HS-5 (cell line): ENCODE data around the gene KLHL20.
"Not testable (repeated sequence)": the region's sequence is repeated elsewhere in the genome, so short reads cannot be mapped to it uniquely, and the experiment has no call there.

Experiments
- DNase-seq: peaks from one replicate; pipeline ENCODE4 v3.0.0-alpha.2; 2012; ENCODE audit warnings: low read depth

KLHL20 gene, protein sequence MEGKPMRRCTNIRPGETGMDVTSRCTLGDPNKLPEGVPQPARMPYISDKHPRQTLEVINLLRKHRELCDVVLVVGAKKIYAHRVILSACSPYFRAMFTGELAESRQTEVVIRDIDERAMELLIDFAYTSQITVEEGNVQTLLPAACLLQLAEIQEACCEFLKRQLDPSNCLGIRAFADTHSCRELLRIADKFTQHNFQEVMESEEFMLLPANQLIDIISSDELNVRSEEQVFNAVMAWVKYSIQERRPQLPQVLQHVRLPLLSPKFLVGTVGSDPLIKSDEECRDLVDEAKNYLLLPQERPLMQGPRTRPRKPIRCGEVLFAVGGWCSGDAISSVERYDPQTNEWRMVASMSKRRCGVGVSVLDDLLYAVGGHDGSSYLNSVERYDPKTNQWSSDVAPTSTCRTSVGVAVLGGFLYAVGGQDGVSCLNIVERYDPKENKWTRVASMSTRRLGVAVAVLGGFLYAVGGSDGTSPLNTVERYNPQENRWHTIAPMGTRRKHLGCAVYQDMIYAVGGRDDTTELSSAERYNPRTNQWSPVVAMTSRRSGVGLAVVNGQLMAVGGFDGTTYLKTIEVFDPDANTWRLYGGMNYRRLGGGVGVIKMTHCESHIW

DNA sequence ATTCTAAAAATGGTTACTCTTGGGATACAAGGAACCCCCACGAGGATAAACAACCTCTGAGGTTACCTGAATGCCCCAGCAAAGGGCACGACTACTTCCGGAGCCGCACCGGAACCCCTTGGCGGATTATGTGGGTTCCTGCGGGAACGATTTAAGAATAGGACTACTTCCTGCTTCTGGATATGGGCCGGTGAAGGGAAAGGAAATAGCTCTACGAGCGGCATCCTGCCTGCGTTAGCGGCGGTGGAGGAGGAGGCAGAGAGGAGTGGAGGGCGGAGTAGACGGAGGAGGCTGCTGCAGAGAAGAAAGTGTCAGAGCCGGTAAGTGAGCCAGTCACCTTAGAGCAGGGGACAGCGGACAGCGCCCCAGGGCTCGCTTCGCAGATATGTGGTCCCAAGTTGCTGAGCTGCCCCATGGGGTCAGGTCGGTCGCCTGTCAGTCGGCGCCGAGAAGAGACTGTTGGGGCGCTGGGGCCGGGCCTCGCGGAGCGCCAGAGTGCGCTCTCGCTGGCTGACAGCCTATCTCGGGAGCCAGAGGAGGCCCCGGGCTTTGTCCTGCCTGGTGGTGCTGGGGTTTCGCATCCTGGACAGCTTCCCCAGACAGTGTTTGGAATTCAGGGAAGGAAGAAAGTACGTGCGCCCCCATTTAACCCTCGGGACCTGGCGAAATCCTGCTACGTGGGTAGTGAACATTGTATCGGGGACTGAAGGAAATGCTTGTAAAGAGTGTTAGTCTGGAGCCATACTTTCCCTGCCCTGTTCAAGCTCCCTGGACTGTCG is at the start of gene KLHL20:
TSS of gene KLHL20 (plus strand) at position 223 of the 779 bp plus-strand sequence. CDS start 1,063 bp downstream, outside the sequence.
- DNase-seq: peak; percentile 76

DNA sequence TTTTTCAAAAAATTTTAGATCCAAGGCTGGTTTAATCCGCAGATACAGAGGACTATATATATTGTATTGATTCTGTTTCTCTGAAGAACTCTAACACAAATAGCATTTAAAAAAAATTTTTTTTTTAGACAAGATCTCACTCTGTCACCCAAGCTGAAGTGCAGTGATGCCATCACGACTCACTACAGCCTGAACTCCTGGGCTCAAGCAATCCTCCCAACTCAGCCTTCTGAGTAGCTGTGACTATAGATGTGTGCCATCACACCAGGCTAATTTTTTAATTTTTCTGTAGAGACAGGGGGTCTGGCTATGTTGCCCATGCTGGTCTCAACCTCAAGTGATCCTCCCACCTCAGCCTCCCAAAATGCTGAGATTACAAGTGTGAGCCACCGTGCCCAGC is 48.1 kb upstream of the KLHL20 start:
- DNase-seq: peak; percentile 42

DNA sequence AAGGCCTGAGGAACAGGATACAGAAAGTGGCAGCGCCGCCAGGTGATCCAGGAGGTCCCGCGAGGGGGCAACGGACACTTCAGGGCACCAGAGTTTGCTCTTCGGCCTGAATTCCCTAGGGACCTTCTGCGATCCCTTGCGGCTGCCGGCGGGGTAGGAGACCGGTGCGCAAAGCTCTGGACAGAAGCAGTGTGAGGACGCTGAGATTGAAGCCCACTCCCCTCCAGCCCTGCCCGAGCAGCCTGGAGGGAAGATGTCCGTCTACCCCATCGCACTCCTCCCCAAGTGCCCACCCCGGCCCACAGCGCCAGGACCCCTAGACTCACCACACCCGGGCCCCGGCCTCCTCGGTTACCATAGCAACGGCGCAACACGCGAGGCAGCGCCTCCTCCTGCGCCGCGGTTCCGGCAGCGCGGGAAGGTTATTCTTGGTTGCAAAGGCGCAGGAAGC is 45.3 kb upstream of the KLHL20 start, which contains the start of gene ANKRD45:
TSS of gene ANKRD45 (minus strand) at position 361 of the 451 bp plus-strand sequence. CDS start 10,433 bp downstream, outside the sequence.
- no peak for DNase-seq

DNA sequence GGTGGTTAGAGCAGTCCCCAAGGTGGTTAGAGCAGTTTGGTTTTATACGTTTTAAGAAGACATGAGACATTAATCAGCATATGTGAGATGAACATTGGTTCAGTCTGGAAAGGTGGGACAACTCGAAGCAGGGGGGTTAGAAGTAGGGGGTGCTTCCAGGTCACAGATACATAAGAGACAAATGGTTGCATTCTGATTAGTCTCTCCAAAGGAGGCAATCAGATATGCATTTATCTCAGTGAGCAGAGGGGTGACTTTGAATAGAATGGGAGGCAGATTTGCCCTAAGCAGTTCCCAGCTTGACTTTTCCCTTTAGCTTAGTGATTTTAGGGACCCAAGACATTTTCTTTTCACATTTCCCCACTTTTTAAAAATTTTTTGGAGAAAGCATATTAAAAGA is 40.3 kb upstream of the KLHL20 start:
- not testable (repeated sequence) for DNase-seq

DNA sequence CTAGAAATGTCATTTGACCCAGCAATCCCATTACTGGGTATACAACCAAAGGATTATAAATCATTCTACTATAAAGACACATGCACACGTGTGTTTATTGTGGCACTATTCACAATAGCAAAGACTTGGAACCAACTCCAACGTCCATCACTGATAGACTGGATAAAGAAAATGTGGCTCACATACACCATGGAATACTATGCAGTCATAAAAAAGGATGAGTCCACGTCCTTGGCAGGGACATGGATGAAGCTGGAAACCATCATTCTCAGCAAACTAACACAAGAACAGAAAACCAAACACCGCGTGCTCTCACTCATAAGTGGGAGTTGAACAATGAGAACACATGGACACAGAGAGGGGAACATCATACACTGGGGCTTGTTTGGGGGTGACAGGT is 34.6 kb upstream of the KLHL20 start:
- DNase-seq: not testable (repeated sequence)

DNA sequence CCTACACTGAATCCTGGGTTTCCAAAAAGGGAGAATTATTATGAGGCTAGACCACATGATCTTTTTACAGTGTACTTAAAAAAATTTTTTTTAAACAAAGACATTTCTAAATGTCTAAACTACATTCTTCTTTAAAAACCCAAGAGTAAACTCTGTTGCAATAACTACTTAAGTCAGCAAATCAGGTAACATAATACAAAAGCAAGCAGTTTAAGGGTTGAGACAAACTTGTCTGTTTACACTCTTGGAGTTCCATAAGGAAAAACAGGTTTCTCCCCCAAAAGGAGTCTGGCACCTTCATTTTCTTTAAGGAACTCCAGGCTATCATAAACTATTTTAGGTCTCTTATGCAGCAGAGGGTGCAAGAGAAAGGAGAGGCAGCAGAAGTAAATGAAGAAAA is 32.6 kb upstream of the KLHL20 start:
- DNase-seq: no peak

DNA sequence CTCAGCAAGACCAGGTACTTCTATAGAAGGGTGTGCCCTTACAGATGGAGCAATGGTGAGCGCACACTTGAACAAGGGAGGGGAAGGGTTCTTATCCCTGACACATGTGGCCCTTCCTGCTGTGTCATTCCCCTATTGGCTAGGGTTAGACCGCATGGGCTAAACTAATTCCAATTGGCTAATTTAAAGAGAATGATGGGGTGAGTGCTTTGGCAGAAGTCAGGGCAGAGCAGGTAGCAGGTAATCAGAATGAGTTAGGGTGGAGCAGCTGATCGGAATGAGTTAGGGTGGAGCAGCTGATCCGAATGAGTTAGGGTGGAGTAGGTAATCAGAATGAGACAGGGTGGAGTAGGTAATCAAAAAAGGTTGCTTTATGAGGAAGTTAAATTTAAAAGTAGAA is 30.9 kb upstream of the KLHL20 start:
- not testable (repeated sequence) for DNase-seq

DNA sequence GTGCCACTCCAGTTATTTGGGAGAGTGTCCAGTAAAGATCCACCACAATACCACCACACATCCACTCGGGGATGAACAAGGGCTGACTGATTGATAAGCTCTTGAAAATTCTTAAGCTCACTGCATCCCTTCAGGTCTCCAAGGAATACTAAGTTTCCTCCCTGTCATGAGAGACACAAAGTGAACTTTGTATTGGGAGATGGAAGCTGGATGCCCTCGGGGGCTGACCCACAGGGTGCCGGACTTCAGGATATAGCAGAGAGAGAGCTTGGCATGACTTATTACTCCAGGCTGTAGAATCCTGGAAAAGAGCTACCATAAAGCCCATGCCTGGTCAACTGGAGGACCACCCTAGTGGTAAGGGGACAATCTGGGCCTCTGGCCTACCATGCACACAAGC is 29.7 kb upstream of the KLHL20 start:
- not testable (repeated sequence) for DNase-seq

DNA sequence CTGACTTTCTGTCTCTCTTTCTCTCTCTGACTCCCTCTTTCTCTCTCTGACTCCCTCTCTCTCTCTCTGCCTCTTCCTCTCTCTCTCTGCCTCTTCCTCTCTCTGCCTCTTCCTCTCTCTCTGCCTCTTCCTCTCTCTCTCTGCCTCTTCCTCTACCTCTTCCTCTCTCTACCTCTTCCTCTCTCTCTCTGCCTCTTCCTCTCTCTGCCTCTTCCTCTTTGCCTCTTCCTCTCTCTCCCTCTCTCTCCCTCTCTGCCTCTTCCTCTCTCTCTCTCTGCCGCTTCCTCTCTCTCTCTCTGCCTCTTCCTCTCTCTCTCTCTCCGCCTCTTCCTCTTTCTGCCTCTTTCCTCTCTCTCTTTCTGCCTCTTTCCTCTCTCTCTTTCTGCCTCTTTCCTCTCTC is 26.5 kb upstream of the KLHL20 start:
- no peak for DNase-seq

DNA sequence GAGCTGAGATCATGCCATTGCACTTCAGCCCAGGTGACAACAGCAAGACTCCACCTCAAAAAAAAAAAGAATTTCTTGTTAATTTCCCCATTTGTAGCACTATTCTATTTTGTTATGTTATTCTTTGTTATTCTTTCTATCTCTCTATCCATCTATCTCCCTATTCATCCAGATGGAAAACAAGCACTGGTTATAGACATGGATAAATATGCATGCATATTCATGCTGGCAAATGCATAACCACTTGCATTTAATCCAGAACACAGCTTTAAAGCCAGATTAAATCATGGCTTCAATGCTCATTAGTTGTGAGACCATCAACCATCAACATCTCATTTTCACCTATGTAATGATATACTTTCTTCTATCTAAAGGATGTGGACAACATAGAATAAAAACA is 21.5 kb upstream of the KLHL20 start:
- no peak for DNase-seq

DNA sequence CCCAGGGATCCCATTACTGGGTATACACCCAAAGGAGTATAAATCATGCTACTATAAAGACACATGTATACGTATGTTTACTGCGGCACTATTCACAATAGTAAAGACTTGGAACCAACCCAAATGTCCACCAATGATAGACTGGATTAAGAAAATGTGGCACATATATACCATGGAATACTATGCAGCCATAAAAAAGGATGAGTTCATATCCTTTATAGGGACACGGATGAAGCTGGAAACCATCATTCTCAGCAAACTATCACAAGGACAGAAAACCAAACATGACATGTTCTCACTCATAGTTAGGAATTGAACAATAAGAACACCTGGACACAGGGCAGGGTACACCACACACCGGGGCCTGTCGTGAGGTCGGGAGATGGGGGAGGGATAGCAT is 13.5 kb upstream of the KLHL20 start:
- DNase-seq: not testable (repeated sequence)

DNA sequence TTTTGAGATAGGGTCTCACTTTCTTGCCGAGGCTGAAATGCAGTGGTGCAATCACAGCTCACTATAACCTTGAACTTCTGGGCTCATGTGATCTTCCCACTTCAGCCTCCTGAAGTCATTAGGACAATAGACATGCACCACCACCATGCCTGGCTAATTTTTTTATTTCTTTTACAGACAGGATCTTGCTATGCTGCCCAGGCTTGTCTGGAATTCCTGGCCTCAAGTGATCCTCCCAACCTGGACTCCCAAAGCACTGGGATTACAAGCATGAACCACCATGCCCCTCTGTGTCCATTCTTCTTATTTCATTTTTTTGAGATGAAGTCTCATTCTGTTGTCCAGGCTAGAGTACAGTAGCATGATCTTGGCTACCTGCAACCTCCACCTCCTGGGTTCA is 12.0 kb upstream of the KLHL20 start:
- no peak for DNase-seq

DNA sequence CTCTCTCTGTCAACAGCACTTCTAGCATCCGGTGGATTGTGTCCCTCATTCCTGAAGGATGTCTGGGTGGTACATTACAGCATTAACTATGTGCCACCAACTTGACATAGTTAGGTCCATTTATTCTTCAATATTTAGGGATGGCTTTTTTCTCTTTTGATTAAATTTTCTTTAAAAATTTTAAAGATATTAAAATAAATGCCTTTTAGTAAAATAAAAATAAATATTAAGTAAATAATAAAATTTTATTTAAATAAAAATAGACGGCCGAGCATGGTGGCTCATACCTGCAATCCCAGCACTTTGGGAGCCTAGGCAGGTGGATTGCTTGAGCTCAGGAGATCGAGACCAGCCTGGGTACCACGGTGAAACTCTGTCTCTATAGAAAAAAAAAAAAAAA is 9.7 kb upstream of the KLHL20 start:
- DNase-seq: no peak

DNA sequence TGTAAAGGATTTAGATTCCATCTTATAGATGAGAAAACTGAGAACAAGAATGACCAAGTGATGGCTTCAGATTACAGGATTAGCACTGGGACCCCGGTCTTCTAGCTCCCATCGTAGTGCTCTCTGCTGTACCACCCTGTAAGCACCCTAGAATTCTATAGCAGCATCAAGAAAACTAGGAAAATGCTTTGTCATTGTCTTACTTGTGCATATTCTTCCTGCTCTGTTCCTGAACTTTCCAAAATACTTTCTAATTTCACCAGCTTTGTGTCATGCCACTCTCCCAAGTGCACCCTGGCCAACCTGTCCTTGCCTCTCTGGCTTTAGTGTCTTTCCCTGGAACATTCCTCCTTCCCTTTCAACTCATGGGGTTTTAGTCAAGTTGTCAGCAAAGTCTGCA is 6.0 kb upstream of the KLHL20 start:
- DNase-seq: no peak

DNA sequence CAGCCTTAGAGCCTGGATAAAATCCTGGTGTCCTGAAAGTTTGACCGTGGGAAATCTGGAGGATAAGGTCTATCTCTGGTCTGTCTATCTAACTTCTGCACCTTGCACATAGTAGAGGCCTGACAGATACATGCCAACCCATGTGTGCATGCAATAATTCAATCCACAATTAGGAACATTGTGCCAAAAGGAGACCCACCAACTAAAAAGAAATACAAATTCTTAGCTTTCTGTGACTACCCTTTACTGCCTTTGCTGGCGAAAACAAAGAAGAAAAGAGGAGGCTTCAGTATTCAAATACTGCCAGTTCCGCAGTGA is 381 bp upstream of the KLHL20 start:
- DNase-seq: no peak

DNA sequence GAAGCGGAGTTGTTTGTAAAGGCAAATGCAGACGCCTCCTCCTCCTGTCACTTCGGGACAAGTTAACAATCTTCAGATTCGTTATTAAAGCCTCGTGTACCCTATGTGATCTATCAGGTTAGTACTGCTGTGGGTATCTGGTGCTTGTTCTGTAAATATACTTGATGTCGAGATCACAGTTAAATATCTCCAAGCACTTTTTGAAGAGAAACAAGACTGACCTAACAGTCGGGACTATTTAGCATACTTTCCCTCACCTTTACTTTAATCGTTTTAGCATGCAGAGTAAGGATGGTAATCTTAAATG is 710 bp downstream of the KLHL20 start:
- DNase-seq: peak; percentile 1

DNA sequence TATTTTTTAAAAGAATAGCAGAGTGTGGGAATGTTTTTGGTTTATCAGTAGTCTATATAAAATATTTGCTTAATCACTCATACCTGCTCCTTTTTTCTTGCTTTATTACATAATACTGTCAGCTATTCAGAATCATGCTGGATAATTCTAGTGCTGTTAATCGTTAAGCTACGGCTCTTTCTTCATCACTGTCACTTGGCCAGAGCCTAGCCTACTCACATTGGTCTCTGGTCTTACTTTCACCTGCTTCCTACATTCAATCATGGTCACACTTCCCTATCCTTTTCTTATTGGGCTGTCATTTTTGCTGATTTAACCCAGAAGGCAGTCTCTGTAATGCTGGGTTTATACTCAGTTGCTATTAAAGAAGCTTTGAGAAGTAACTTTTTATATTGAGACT is 2.5 kb downstream of the KLHL20 start:
- no peak for DNase-seq

DNA sequence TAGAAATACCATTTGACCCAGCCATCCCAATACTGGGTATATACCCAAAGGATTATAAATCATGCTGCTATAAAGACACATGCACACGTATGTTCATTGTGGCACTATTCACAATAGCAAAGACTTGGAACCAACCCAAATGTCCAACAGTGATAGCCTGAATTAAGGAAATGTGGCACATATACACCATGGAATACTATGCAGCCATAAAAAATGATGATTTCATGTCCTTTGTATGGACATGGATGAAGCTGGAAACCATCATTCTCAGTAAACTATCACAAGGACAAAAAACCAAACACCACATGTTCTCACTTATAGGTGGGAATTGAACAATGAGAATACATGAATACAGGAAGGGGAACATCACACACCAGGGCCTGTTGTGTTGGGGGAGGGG is 16.6 kb downstream of the KLHL20 start:
- not testable (repeated sequence) for DNase-seq

DNA sequence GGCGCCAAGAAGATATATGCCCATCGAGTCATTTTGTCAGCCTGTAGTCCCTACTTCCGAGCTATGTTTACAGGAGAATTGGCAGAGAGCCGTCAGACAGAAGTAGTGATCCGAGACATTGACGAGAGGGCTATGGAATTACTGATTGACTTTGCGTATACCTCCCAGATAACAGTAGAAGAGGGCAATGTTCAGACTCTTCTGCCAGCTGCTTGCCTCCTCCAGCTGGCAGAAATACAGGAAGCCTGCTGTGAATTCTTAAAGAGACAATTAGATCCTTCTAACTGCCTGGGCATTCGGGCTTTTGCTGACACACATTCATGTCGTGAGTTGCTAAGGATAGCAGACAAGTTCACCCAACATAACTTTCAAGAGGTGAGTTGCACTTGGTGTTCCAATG is 19.1 kb downstream of the KLHL20 start:
- no peak for DNase-seq

DNA sequence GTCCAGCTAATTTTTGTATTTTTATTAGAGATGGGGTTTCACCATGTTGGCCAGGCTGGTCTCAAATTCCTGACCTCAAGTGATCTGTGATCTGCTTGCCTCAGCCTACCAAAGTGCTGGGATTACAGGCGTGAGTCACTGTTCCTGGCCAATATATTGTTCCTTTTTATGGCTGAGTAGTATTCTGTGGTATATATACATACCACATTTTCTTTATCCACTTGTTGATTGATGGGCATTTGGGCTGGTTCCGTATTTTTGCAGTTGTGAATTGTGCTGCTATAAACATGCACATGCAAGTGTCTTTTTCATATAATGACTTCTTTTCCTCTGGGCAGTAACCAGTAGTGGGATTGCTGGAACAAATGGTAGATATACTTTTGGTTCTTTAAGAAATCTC is 21.3 kb downstream of the KLHL20 start:
- not testable (repeated sequence) for DNase-seq

DNA sequence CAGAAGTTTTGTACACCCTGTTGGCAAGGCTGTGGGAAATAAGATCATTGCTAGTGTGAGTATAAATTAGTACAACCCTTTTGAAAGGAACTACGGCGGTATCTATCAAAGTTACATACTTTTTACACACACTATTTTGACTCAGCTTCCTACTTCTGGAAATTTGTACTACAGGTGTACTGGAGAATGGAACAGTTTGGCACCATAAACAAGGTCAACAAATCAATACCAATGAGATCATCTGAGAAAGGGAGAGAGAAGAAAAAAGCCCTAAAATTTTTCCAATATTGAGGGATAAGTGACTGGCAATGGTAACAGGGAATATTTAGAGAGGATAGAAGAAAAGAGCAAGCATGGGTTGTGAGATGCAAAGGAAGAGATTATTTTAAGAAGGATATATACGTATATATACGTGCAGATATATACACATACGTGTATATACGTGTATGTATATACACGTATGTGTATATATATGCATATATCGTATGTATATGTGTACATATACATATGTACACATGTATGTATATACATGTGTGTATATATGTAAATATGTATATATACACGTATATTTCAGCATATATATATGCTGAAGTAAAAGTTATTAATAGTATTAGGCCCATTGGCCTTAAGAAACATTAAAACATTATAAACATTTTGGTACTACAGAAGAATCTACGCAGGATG is 27.6 kb downstream of the KLHL20 start:
- DNase-seq: no peak

DNA sequence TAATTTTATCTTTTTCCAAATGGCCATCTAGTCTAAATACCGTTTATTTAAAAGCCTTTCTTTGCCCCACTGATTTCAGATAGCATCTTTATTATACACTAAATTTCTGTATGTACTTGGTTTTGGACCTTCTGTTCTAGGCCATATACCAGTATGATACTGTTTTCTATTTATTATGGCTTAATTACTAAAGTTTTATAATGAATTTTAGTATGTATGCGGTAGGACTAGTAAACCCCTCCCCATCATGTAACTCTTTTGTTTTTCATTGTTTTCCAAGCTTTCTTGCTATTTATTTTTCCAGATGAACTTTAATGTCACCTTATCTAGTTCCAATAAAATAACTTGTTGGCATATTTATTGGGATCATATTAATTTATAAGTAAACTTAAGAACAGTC is 29.9 kb downstream of the KLHL20 start:
- no peak for DNase-seq
